A673 (cell line): Measurements from ENCODE around the gene VPS29. TPM values are rescaled to one million over a fixed set of nuclear protein-coding genes. Genes with fewer than 3 reads are reported as not detected.

Experiments used
- BruUV-seq: library from RNA; stranded (reverse); fragments of 400-500 nt; replicated peaks from 2 replicates; lab custom pipeline; 2021; lab: Mats Ljungman, UMichigan
- CTCF ChIA-PET: fragments of 300-600 bp; sonication (Branson Sonifier 250); formaldehyde crosslinking; loops from one replicate; lab custom pipeline; 2022; ENCODE audit warnings: antibody characterized with exemption; lab: Charles Lee
- POLR2A ChIA-PET: fragments of 300-600 bp; sonication (Branson Sonifier 250); formaldehyde crosslinking; loops from one replicate; lab custom pipeline; 2022; ENCODE audit warnings: antibody characterized with exemption; ENCODE audit not compliant: low non-redundant PET; lab: Charles Lee
- DNase-seq: peaks from one replicate; pipeline ENCODE4 v3.0.0-alpha.2; 2015; ENCODE audit warnings: low spot score
- H3K27ac ChIP-seq: fragments of 200-600 bp; sonication (generic); 2 replicates; pipeline ENCODE4 v1.5.1; 2016; ENCODE audit warnings: mixed run types, low read depth, mild to moderate bottlenecking, mixed read lengths, antibody characterized with exemption, low read length; ENCODE audit not compliant: poor library complexity, severe bottlenecking
- H3K27me3 ChIP-seq: fragments of 200-600 bp; sonication (generic); replicated peaks from 2 replicates; pipeline ENCODE4 v1.6.1; 2017; ENCODE audit warnings: mixed run types, low read depth, mild to moderate bottlenecking, mixed read lengths, antibody characterized with exemption, low read length; ENCODE audit not compliant: insufficient read depth, poor library complexity
- H3K36me3 ChIP-seq: fragments of 200-600 bp; sonication (generic); 2 replicates; pipeline ENCODE4 v1.6.1; 2016; ENCODE audit warnings: mixed run types, mild to moderate bottlenecking, mixed read lengths, antibody characterized with exemption, low read length; ENCODE audit not compliant: insufficient read depth, poor library complexity, severe bottlenecking
- H3K4me1 ChIP-seq: fragments of 200-600 bp; sonication (generic); 2 replicates; pipeline ENCODE4 v1.6.1; 2017; ENCODE audit warnings: mixed run types, mild to moderate bottlenecking, mixed read lengths, antibody characterized with exemption, low read length; ENCODE audit not compliant: insufficient read depth, poor library complexity, severe bottlenecking
- H3K4me3 ChIP-seq: fragments of 200-600 bp; sonication (generic); 2 replicates; pipeline ENCODE4 v1.5.1; 2016; ENCODE audit warnings: low read depth, mixed run types, mild to moderate bottlenecking, mixed read lengths, low read length; ENCODE audit not compliant: poor library complexity, severe bottlenecking
- H3K9me3 ChIP-seq: fragments of 200-600 bp; sonication (generic); 2 replicates; pipeline ENCODE4 v1.6.1; 2016; ENCODE audit warnings: mixed run types, low read depth, mild to moderate bottlenecking, mixed read lengths, antibody characterized with exemption, low read length; ENCODE audit not compliant: poor library complexity, severe bottlenecking
- EZH2 ChIP-seq: fragments of 200-600 bp; sonication (generic); IDR thresholded peaks from 2 replicates; pipeline ENCODE4 v1.6.1; 2017; ENCODE audit warnings: borderline replicate concordance, low read depth, mild to moderate bottlenecking, mixed read lengths, antibody characterized with exemption, low read length; ENCODE audit not compliant: poor library complexity, severe bottlenecking
- intact Hi-C: fragments of 100-400 bp; cut with micrococcal nuclease; formaldehyde crosslinking; loops from one replicate; pipeline ENCODE4 v1.10.0; 2022; ENCODE audit not compliant: unreplicated experiment
- total RNA-seq: library from RNA; stranded (reverse); gene quantifications from 2 replicates; pipeline ENCODE4 v1.2.3, GENCODE V29; 2021
- TF ChIP-seq, protein P1 (sequence below): fragments of 300-800, 200-600 bp; sonication (generic); conservative IDR thresholded peaks from 2 replicates; pipeline ENCODE4 v1.5.1; 2017; ENCODE audit warnings: low read depth, mild to moderate bottlenecking, antibody characterized with exemption, low read length, moderate library complexity, mixed read lengths

Gene VPS29
- total RNA-seq, 1 experiment from 2014 or later = 147 TPM

DNA sequence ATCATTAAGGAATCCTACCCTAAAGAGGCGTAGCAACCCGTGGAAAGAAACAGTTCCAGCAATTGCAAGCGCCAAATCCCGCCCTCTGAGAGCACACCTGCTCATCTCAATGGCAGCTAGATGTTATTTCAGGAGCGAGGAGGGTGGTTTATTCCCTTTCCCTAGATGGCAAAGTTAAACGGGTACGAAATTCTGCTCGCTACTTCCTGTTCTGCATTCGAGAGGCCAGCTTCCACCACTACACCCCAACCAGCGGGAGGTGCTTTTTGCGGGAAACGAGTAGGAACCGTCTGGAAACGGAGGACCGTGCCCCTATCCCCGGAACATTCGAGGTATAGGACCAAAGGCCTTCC lies 536 bp downstream of the VPS29 start:
- intact Hi-C loops = no loop called here
- H3K4me3 ChIP-seq = peak overlapping the region; percentile 89
- H3K36me3 ChIP-seq = peaks cover 4% of the 10 kb centered on the region
- no peaks in the 10 kb centered on the region for H3K9me3 ChIP-seq
- peak; percentile 51 for DNase-seq
- ChIA-PET CTCF (no interaction called here), POLR2A (no interaction called here)
- H3K4me1 ChIP-seq = peaks cover 14% of the 10 kb centered on the region
- TF ChIP-seq EZH2 = no peak
- TF ChIP-seq, protein P1, sequence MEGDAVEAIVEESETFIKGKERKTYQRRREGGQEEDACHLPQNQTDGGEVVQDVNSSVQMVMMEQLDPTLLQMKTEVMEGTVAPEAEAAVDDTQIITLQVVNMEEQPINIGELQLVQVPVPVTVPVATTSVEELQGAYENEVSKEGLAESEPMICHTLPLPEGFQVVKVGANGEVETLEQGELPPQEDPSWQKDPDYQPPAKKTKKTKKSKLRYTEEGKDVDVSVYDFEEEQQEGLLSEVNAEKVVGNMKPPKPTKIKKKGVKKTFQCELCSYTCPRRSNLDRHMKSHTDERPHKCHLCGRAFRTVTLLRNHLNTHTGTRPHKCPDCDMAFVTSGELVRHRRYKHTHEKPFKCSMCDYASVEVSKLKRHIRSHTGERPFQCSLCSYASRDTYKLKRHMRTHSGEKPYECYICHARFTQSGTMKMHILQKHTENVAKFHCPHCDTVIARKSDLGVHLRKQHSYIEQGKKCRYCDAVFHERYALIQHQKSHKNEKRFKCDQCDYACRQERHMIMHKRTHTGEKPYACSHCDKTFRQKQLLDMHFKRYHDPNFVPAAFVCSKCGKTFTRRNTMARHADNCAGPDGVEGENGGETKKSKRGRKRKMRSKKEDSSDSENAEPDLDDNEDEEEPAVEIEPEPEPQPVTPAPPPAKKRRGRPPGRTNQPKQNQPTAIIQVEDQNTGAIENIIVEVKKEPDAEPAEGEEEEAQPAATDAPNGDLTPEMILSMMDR = no peak
- H3K27ac ChIP-seq = peak overlapping the region; percentile 78
- no peaks in the 10 kb centered on the region for H3K27me3 ChIP-seq
- TSS peak; percentile 44 for BruUV-seq

DNA sequence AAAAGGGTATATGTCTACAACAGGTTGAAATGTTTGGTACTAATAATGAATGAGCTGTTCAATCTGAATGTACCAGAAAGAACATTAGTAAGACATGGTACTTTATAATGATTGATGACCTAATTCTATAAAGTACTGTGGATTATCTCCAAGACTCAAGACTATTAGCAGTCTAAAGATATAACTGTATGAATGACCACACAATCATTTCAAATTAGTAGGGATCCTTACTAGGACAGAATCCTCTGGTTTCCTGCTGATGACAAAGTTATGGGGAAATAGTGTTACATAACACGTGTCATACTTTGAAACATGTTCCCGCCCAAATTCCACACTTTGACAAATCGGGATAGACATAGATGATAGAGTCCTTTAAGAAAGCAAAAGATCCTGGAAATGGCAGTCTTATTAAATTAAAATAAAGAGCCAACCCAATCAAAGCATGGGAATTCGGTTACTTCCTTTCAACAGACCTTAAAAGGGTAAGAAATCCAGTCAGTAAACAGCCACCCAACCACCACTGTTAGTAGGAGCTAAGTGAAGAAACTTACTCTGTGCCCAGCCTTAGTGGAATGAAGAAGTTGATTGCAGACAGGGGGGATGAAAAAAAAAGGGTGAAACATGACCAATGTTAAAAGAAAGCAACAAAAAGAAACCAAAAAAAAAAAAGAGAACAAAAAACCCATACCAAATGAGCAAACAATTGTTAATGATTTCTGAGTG lies 2.8 kb downstream of the VPS29 start:
- peaks cover 23% of the 10 kb centered on the region for H3K36me3 ChIP-seq
- intact Hi-C loops = no loop called here
- peak; percentile 34 for DNase-seq
- ChIA-PET POLR2A (no interaction called here), CTCF (interaction anchor here (0.7 kb wide), 1 partner anchor 655 kb away, joined by 3 read pairs; no protein-coding TSS in a partner anchor)
- H3K4me1 ChIP-seq = peaks cover 14% of the 10 kb centered on the region
- H3K27ac ChIP-seq = peak overlapping the region; percentile 78
- TF ChIP-seq, protein P1 = no peak
- TF ChIP-seq EZH2 = no peak
- H3K27me3 ChIP-seq = no peaks in the 10 kb centered on the region
- BruUV-seq = no TSS peak
- H3K9me3 ChIP-seq = no peaks in the 10 kb centered on the region
- H3K4me3 ChIP-seq = no peak overlapping the region

DNA sequence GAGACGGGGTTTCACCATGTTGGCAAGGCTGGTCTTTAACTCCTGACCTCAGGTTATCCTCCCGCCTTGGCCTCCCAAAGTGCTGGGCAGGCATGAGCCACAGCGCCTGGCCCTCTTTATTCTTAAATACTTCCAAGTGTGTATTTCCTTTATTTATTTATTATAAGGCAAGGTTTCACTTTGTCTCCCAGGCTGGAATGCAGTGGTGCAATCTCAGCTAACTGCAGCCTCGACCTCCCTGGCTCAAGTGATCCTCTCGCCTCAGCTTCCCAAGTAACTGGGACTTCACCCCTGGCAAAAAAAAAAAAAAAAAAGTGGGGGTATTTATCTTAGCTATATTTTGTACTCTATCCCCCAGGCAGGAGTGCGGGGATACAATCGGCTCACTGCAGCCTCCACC lies 26.5 kb downstream of the VPS29 start:
- no peaks in the 10 kb centered on the region for H3K36me3 ChIP-seq
- H3K4me3 ChIP-seq = no peak overlapping the region
- no peak overlapping the region for H3K27ac ChIP-seq
- ChIA-PET CTCF (no interaction called here), POLR2A (no interaction called here)
- no TSS peak for BruUV-seq
- H3K27me3 ChIP-seq = no peaks in the 10 kb centered on the region
- no peaks in the 10 kb centered on the region for H3K4me1 ChIP-seq
- no peak for DNase-seq
- intact Hi-C loops = no loop called here
- TF ChIP-seq, protein P1 = no peak
- TF ChIP-seq EZH2 = no peak
- H3K9me3 ChIP-seq = no peaks in the 10 kb centered on the region
